ENCODE data around the gene ZFP14.

Gene ZFP14

GRCh38 chr19:36378625-36379509 lies at the start of gene ZFP14:
Gene ZFP14, minus strand, starts transcription at chr19:36379201. Its CDS starts 11,309 bp downstream, at chr19:36367892.
- peak; percentile 93 for DNase-seq (ENCODE audit: low read depth)

DNA sequence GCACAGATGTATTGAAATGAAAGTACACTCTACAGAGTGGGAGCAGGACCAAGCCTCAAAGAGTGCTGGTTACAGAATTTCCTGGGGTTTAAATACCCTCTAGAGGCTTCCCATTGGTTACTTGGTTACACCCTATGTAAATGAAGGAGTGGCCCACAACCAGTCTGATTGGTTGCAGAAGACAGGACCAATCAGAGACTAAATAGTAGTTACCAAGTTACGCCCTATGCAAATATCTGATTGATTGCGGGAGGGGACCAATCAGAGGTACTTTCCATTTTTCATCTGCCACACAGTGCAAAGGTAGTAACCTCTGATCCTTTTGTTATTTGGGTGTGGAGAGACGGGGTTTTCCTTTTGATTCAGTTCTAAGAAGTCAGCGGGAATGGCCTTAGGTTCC lies 44.9 kb upstream of the ZFP14 start:
- DNase-seq (ENCODE audit: low read depth), result no peak

- peak; percentile 8 for DNase-seq (ENCODE audit: low read depth)
Measured at GRCh38 chr19:36421749-36422481, 42.9 kb upstream of the ZFP14 start.

GRCh38 chr19:36420961-36421748 lies 42.2 kb upstream of the ZFP14 start:
- DNase-seq (ENCODE audit: low read depth), result peak; percentile 73

- peak; percentile 82 for DNase-seq (ENCODE audit: low read depth)
Measured at GRCh38 chr19:36418287-36419001, 39.4 kb upstream of the ZFP14 start, which contains the start of gene ZFP82. Gene ZFP82, minus strand, starts transcription at chr19:36418644. Its CDS starts 8,855 bp downstream, at chr19:36409789.

DNA sequence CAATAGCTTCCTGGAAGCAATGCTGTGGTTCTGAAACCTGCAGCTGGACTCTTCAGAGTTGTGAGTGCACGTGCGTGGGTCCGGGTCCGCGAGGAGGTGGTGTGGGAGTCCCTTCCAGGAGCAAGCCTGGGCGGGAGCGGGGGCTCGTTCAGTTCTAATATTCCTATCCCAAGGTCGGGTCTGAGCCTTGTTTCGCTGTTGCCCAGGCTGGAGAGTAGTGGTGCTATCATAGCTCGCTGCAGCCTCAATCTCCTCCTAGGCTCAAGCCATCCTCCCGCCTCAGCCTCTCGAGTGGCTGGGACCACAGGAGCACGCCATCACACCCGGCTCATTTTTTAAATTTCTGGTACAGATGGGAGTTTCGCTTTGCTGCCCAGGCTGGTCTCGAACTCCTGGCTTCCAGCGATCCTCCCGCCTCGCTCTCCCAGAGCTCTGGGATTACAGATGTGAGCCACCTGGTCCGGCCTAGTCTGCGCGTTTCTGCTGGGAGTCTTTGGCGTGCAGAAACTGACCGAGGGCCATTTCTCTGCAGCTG lies 38.8 kb upstream of the ZFP14 start:
- no peak for DNase-seq (ENCODE audit: low read depth)

DNA sequence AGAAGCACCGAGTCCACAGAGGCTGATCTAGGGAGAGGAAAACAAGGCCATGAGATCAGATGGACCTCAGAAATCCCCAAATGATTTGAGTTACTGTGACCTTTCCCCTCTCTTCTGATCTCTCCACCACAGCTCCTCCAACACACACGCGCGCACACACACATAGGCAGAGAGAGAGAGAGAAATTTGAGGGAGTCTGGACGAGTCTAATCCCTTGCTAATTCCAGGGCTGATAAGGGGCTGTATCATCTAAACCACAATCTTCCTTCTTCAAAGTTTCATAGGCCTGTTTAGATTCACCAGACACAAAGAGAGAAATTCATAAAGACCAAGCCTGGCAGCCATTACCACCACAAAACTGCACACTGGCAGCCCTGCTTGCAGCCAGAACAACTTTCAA lies 30.8 kb upstream of the ZFP14 start:
- DNase-seq (ENCODE audit: low read depth), result peak; percentile 92

DNA sequence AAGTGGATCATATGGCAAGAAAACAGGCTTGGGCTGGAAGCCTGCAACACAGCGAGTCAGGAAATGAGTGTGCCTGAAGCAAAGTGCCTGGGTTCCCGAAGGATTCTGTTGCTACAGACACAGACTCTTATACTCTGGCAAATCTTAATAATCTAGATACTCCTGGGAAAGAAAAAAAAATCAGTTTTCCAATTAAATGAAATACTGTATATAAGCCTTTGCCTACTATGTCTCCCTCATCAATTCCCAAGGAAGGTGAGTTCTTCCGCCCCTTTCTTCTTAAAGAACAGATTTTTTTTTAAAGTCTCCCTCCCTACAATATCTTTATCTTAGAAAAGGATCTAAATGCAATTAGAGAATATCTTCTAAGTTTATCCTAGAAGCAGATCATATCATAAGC lies 29.1 kb upstream of the ZFP14 start:
- no peak for DNase-seq (ENCODE audit: low read depth)

DNA sequence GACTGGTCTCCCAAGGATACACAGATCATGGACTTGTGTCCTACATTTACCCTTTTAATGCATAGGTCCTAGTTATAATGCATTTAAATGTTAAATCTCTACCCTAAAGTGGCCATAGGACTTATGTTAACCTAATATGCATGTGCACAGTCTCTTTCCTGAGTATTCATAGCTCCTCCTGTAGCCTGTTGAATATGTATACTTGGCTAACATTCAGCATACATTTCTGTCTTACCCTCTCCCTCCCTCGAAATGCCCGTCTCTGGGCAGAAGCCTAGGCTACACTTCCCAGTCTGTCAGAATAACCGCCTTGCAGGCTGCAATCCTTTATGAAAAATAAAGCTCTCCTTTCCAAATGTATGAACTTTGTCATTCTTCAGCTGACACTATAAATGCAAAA lies 25.5 kb upstream of the ZFP14 start:
- DNase-seq (ENCODE audit: low read depth), result no peak

- no peak for DNase-seq (ENCODE audit: low read depth)
Measured at GRCh38 chr19:36401475-36401874, 22.5 kb upstream of the ZFP14 start.

DNA sequence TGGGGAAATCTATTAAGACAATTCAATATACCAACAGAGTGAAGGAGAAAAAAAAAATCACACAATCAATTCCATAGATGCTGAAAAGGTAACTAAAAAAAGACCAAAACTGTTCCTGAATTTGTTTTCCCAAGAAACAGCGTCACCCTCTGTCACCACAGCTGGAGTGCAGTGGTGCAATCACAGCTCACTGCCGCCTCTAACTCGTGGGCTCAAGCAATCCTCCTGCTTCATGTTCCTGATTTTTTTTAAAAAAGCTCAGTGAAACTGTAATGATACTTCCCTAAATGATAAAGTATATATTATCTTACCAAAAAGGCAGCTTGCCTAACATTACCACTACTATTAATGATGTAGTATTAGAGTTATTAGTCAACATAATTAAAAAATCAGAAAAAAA lies 19.6 kb upstream of the ZFP14 start:
- DNase-seq (ENCODE audit: low read depth), result no peak

GRCh38 chr19:36392916-36393673 lies 14.1 kb upstream of the ZFP14 start:
- DNase-seq (ENCODE audit: low read depth), result no peak

DNA sequence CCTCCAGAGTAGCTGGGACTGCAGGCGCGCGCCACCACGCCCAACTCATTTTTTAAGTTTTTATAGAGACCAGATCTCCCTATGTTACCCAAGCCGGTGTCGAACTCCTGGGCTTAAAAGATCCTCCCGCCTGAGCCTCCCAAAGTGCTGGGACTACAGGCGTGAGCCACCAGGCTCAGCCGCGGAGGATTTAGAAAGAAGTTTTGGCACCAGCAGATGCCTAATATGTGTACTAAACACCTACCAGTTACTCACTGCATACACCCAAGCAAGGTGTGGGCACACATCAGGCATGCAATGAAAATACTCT lies 464 bp upstream of the ZFP14 start:
- DNase-seq (ENCODE audit: low read depth), result no peak

DNA sequence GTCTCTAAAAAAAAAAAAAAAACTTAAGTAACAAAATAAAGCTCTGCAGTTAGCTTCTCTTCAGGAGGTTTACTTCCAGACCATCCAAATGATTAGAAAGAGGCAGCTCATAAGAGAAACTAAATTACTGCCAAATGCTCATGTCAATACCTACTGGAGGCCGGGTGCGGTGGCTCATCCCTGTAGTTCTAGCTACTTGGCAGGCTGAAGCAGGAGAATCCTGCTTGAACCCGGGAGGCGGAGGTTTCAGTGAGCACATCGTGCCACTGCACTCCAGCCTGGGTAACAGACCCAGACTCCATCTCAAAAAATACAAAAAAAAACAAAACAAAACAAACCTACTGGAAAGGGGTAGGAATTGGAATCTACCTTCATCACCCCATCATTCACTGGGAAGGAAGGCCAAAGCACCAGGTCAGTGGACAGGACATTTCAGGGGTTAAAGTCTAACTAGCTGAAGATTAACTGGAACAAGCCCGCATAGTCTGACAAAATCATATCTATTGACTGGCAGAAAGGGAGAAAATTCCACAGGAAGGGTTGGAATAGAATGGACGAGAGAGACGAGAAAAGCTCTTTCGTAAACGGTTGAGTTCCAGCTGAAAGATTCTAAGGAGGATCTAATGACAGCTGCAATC lies 1.3 kb downstream of the ZFP14 start:
- DNase-seq (ENCODE audit: low read depth), result no peak

- DNase-seq (ENCODE audit: low read depth), result no peak
Measured at GRCh38 chr19:36373638-36374156, 5.3 kb downstream of the ZFP14 start.

DNA sequence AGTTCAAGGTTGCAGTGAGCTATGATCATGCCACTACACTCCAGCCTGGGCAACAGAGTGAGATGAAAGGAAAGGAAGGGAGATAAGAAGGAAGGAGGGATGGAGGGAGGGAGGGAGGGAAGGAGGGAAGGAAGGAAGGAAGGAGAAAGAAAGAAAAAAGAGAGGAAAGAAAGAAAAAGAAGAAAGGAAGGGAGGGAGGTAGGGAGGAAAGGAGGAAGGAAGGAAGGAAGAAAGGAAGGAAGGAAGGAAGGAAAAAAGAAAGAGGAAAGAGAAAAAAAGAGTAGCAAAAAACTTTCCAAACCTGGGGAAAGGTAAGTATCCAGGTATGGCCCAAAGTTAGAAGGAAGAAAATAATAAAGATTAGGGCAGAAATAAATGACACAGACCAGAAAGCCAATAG lies 7.1 kb downstream of the ZFP14 start:
- DNase-seq (ENCODE audit: low read depth), result no peak

DNA sequence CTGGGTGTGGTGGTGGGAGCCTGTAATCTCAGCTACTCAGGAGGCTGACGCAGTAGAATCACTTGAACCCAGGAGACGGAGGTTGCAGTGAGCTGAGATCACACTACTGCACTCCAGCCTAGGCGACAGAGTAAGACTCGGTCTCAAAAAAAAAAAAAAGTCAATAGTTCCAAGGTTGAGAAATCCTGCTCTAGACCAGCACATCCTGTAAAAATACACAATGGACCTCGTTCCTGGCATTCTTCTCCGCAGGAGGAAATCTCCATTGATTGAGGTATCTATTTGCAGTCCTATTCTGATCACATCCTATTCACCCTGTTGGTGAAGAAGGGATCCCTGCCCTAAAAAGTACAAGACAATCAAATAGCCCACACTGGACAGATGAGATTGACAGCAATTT lies 15.2 kb downstream of the ZFP14 start:
- DNase-seq (ENCODE audit: low read depth), result no peak

DNA sequence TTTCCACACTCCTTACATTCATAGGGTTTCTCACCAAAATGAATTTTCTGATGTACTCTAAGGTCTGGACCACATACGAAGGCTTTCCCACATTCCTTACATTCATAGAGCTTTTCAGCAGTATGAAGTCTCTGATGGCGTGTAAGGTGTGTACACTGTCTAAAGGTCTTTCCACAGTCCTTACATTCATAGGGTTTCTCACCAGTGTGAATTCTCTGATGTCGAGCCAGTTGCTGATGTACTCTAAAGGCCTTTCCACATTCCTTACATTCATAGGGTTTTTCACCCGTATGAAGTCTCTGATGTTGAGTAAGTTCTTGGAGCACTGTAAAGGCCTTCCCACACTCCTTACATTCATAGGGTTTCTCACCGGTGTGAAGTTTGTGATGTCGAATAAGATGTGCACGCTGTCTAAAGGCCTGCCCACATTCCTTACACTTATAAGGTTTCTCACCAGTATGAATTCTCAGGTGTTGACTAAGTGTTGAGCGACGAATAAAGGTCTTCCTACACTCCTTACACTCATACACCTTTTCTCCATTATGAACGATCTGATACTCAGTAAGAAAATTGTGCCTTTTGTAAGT lies 38.1 kb downstream of the ZFP14 start:
- DNase-seq (ENCODE audit: low read depth), result no peak

DNA sequence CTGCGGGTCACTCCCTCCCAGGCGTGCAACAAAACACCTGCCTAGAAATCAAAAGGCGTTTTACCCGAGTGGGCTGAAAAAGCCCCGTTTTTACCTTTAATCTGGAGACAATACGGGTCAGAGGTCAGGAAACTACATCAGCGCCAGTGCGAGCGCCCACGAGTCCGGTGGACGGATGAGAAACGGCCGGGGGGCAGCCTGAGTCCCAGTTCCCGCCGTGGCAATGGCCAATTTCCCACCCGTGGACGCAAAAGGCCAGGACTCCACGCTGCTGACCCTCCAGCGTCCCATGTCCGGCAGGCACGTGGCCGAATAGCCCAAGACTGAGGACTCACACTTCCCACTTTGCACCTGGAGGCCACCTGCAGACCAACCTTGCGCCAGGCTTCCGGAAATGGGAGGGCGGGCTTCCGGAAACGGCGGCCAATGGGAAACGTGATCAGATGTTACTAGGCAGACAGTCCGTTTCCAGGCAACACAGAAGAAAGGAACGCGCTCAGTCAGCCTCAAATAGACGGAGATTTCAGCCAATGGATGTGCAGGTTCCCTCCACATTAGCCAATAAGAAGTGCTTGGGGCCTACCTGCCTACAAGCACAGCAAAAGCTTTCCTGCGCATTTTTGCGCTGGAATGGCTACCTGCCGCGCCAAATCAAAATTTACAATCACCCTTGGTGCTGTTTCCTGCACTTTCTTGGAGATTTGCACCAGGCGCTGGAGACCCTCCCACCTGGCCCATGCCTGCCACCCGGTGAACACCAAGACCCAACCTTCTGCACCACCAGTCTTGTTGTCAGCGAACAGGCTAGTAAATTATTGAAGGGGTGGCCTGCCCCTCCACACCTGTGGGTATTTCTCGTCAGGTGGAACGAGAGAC lies 47.4 kb downstream of the ZFP14 start:
- peak; percentile 96 for DNase-seq (ENCODE audit: low read depth)

Measured in iris pigment epithelial cell (primary cell).